Muscle layer of duodenum (tissue), 2 donors: ENCODE results near the gene SYNDIG1L.
"Not testable (repeated sequence)": the region's sequence is repeated elsewhere in the genome, so short reads cannot be mapped to it uniquely, and the experiment has no call there.

Source experiments
- H3K27ac ChIP-seq: one replicate; pipeline ENCODE4 v1.7.0; 2013; ENCODE audit warnings: mild to moderate bottlenecking, low read length
- H3K27me3 ChIP-seq: one replicate; pipeline ENCODE4 v1.7.0; 2013; ENCODE audit warnings: low read depth, mild to moderate bottlenecking, control low read depth, low read length
- H3K36me3 ChIP-seq, 2 donors: one replicate each; pipeline ENCODE4 v1.7.0; 2013; ENCODE audit warnings: low read length in 2 of 2, control low read depth in 1 of 2, mild to moderate bottlenecking in 1 of 2; ENCODE audit not compliant: insufficient read depth in 2 of 2, control insufficient read depth in 1 of 2
- H3K4me1 ChIP-seq, 2 donors: one replicate each; pipeline ENCODE4 v1.7.0; 2013; ENCODE audit warnings: low read length in 2 of 2, mild to moderate bottlenecking in 2 of 2, control low read depth in 1 of 2, moderate library complexity in 1 of 2; ENCODE audit not compliant: insufficient read depth in 2 of 2, control insufficient read depth in 1 of 2
- H3K4me3 ChIP-seq, 2 donors: one replicate each; pipeline ENCODE4 v1.7.0; 2013; ENCODE audit warnings: low read length in 2 of 2, low read depth in 1 of 2, mild to moderate bottlenecking in 1 of 2
- H3K9me3 ChIP-seq, 2 donors: one replicate each; pipeline ENCODE4 v1.7.0; 2013; ENCODE audit warnings: low read length in 2 of 2, control low read depth in 1 of 2, mild to moderate bottlenecking in 1 of 2; ENCODE audit not compliant: control insufficient read depth in 1 of 2
- donor health status: healthy.

SYNDIG1L gene

GRCh38 chr14:74382231-74382630 lies 43.8 kb downstream of the SYNDIG1L start:
- Histone ChIP-seq H3K9me3 (no peaks in the 10 kb centered on the region), H3K4me1 (no peaks in the 10 kb centered on the region), H3K4me3 (no peak overlapping the region), H3K27me3 (no peaks in the 10 kb centered on the region), H3K36me3 (no peaks in the 10 kb centered on the region), H3K27ac (no peak overlapping the region)

- not testable (repeated sequence) for H3K27me3 ChIP-seq, H3K9me3 ChIP-seq, H3K36me3 ChIP-seq, H3K27ac ChIP-seq, H3K4me3 ChIP-seq, H3K4me1 ChIP-seq
These were observed 44.4 kb downstream of the SYNDIG1L start for GRCh38 chr14:74381571-74381970.

- Histone ChIP-seq H3K4me1 (no peaks in the 10 kb centered on the region), H3K36me3 (no peaks in the 10 kb centered on the region), H3K27ac (no peak overlapping the region), H3K9me3 (no peaks in the 10 kb centered on the region), H3K27me3 (no peaks in the 10 kb centered on the region), H3K4me3 (no peak overlapping the region)
These were observed 45.2 kb downstream of the SYNDIG1L start for GRCh38 chr14:74380845-74381244.

- H3K4me1 ChIP-seq, result no peaks in the 10 kb centered on the region
- no peak overlapping the region for H3K27ac ChIP-seq
- no peak overlapping the region for H3K4me3 ChIP-seq
- H3K36me3 ChIP-seq, result no peaks in the 10 kb centered on the region
- no peaks in the 10 kb centered on the region for H3K27me3 ChIP-seq
- H3K9me3 ChIP-seq, result no peaks in the 10 kb centered on the region
These were observed 45.8 kb downstream of the SYNDIG1L start for GRCh38 chr14:74380172-74380571.

- Histone ChIP-seq H3K27me3 (no peaks in the 10 kb centered on the region), H3K4me3 (no peak overlapping the region), H3K9me3 (no peaks in the 10 kb centered on the region), H3K36me3 (no peaks in the 10 kb centered on the region), H3K4me1 (no peaks in the 10 kb centered on the region), H3K27ac (no peak overlapping the region)
These were observed 47.9 kb downstream of the SYNDIG1L start for GRCh38 chr14:74377976-74378690.

GRCh38 chr14:74368441-74368840 lies 57.6 kb downstream of the SYNDIG1L start:
- H3K4me3 ChIP-seq, result no peak overlapping the region
- no peaks in the 10 kb centered on the region for H3K27me3 ChIP-seq
- H3K4me1 ChIP-seq, result no peaks in the 10 kb centered on the region
- H3K36me3 ChIP-seq, result no peaks in the 10 kb centered on the region
- H3K27ac ChIP-seq, result no peak overlapping the region
- no peaks in the 10 kb centered on the region for H3K9me3 ChIP-seq

- H3K4me1 ChIP-seq, result no peaks in the 10 kb centered on the region
- no peak overlapping the region for H3K4me3 ChIP-seq
- no peaks in the 10 kb centered on the region for H3K9me3 ChIP-seq
- no peaks in the 10 kb centered on the region for H3K36me3 ChIP-seq
- H3K27me3 ChIP-seq, result no peaks in the 10 kb centered on the region
- H3K27ac ChIP-seq, result no peak overlapping the region
These were observed 58.0 kb downstream of the SYNDIG1L start for GRCh38 chr14:74368026-74368425.

- H3K27ac ChIP-seq, result no peak overlapping the region
- no peak overlapping the region for H3K4me3 ChIP-seq
- H3K27me3 ChIP-seq, result no peaks in the 10 kb centered on the region
These were observed 61.6 kb downstream of the SYNDIG1L start for GRCh38 chr14:74364271-74364880.

GRCh38 chr14:74362361-74362915 lies 63.6 kb downstream of the SYNDIG1L start:
- no peaks in the 10 kb centered on the region for H3K9me3 ChIP-seq
- no peak overlapping the region for H3K4me3 ChIP-seq
- H3K36me3 ChIP-seq, result no peaks in the 10 kb centered on the region
- no peak overlapping the region for H3K27ac ChIP-seq
- no peaks in the 10 kb centered on the region for H3K27me3 ChIP-seq
- no peaks in the 10 kb centered on the region for H3K4me1 ChIP-seq

More at GRCh38 chr14:74364271-74364880, 61.6 kb downstream of the SYNDIG1L start:
- Histone ChIP-seq H3K9me3 (no peaks in the 10 kb centered on the region), H3K4me1 (no peaks in the 10 kb centered on the region), H3K36me3 (no peaks in the 10 kb centered on the region)

GRCh38 chr14:74360163-74360562 lies 65.8 kb downstream of the SYNDIG1L start:
- no peaks in the 10 kb centered on the region for H3K27me3 ChIP-seq
- no peak overlapping the region for H3K27ac ChIP-seq
- H3K36me3 ChIP-seq, result no peaks in the 10 kb centered on the region
- no peaks in the 10 kb centered on the region for H3K4me1 ChIP-seq
- no peaks in the 10 kb centered on the region for H3K9me3 ChIP-seq
- H3K4me3 ChIP-seq, result no peak overlapping the region

- no peaks in the 10 kb centered on the region for H3K27me3 ChIP-seq
These were observed 67.7 kb downstream of the SYNDIG1L start for GRCh38 chr14:74358176-74358829.

More at GRCh38 chr14:74358176-74358829, 67.7 kb downstream of the SYNDIG1L start:
- Histone ChIP-seq H3K27ac (no peak overlapping the region), H3K36me3 (no peaks in the 10 kb centered on the region), H3K9me3 (no peaks in the 10 kb centered on the region), H3K4me3 (no peak overlapping the region), H3K4me1 (no peaks in the 10 kb centered on the region)
